NCI-H1092 (cell line): ENCODE measurements around the gene TBC1D3.
"Not testable (repeated sequence)": the region's sequence is repeated elsewhere in the genome, so short reads cannot be mapped to it uniquely, and the experiment has no call there.

ENCODE experiments used
- DNase-seq: peaks from one replicate; lab custom pipeline; 2025; lab: John Stamatoyannopoulos, UW

TBC1D3 gene

DNA sequence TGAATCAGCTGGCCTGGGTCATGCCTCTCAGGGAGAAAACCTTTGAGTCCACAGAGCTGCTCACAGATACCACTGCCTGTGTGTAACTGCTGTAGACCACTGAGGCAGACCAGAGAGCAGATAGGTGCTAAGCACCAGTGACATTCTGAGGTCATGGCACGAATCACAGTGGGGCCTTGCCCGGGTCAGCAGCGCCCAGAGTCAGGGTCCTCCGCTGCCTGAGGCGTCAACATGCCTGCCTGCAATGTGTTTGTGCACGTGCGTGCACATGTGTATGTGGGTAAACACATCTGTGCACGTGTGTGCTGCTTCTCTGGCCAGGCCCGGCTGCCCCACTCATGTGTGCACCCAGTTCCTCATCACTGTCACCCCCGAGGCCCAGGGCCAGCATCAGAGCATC lies at the start of gene TBC1D3:
TSS of gene TBC1D3 (minus strand) at position 101 of the 400 bp plus-strand sequence. CDS start 1,526 bp downstream, outside the sequence.
- not testable (repeated sequence) for DNase-seq

DNA sequence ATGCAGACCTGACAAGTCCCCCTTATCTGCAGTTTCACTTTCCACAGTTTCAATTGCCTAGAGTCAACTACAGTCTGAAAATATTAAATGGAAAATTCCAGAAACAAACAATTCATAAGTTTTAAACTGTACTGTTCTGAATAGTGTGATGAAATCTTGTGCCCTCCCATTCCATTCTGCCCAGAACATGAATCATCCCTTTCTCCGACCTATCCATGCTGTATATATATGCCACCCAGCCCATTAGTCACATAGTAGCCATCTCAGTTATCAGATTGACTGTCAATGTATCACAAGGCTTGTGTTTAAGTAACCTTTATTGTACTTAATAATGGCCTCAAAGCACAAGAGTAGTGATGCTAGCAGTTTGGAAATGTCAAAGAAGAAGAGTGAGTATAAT lies 40.4 kb upstream of the TBC1D3 start:
- not testable (repeated sequence) for DNase-seq

DNA sequence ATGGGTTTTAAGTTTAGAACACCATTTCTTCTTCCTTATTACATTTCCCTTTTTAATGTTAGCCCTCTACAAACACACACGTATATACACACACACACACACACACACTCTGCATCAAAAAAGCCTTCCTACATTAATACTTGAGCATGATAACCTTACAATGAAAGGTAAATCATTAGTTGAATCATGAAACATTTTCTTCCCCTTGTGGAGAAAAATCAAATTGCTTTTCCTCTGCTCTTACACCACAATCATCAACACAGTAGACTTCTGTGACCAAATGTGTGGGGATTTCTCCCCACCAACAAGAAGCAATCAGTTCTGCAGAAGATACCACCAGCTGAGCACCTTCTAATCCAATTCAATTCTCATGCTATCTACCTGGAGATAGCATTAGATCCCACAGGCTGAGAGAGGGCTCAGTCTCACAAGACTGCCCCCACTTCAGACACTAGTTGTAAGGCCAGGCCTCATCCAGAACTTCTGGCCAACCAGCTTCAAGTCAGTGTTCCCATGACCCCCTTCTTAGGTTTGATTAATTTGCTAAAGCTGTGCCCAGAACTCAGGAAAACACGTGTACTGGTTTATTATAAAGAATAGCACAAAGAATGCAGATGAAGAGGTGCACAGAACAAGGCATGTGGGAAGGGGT lies 33.6 kb upstream of the TBC1D3 start:
- not testable (repeated sequence) for DNase-seq

DNA sequence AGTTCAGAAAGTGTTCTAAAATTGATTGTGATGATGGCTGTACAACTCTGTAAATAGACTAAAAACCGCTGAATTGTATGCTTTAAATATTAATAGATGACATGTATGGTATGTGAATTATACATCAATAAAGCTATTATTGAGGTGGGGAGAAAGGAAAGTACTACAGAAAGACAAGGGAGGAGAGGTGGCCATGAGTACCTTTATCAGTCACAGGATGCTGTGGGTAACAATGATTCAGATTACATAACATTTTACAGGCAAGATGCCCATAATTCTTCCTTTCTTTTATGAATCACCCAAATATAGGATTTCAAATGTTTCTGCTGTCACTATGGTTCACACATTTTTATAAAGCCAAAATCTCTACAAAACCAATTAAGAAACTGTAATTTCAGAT lies 28.5 kb upstream of the TBC1D3 start:
- not testable (repeated sequence) for DNase-seq

DNA sequence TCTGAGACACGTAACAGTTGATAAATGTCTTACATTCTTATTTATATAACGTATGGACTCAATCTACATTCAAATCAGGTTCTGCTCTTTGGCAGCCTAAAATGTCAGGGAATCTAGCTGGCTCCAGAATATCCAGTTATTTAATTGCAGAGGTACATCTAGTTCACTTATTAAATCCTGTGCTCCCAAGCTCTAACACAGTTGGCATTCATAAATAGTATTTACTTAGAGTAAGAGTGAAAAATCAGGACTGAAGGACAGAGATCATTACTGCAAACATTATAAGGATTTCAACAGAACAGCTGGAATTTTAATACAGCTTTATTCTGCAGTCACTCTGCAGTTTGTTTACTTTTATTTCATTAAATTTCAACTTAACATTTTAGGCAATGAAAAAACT lies 7.9 kb upstream of the TBC1D3 start:
- DNase-seq, result not testable (repeated sequence)

DNA sequence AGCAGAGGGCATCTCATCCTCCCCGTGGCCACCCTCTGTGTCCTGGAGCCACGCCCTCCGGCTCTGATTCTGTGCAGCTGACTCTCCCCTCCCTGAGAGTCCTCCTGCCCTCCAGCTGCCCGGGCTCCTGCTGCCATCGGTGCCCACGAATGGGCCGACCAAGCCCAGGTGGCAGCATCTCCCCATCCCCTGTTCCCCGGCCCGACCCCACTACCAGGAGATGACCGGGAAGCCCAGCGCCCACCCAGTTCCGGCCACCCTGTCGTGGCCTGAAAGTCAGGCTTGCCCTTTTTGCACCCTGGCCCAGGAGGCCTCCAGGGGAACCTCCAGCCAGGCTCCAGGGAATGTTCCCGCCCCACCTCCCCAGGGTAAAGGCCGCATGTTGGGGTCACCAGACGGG lies 57.5 kb downstream of the TBC1D3 start:
- not testable (repeated sequence) for DNase-seq
